GM12878 (cell line): ENCODE data around the gene LEP. TPM values are rescaled to one million over a fixed set of nuclear protein-coding genes. Genes with fewer than 3 reads are reported as not detected.

ENCODE experiments used
- ATAC-seq: fragments of 200-7000 bp; cut with Tn5 transposase; 3 replicates; pipeline ENCODE4 v1.9.1; 2020; ENCODE audit warnings: mild to moderate bottlenecking, moderate library complexity
- BruUV-seq: library from RNA; stranded (reverse); fragments of 400-500 nt; replicated peaks from 2 replicates; lab custom pipeline; 2021; lab: Mats Ljungman, UMichigan
- CTCF ChIA-PET: fragments of 300-600 bp; sonication (Branson Sonifier 250); formaldehyde crosslinking; extraction: SDS; loops from one replicate; lab custom pipeline; 2021; ENCODE audit warnings: inconsistent platforms; lab: Yijun Ruan, JAX
- POLR2A ChIA-PET: fragments of 350-600 bp; formaldehyde crosslinking; extraction: SDS; loops from one replicate; lab custom pipeline; 2021; ENCODE audit warnings: inconsistent platforms; lab: Charles Lee
- RAD21 ChIA-PET: fragments of 300-600 bp; sonication (Branson Sonifier 250); formaldehyde crosslinking; loops from one replicate; lab custom pipeline; 2023; ENCODE audit warnings: antibody characterized with exemption; ENCODE audit not compliant: unreplicated experiment; lab: Charles Lee
- SMC1A ChIA-PET: fragments of 300-600 bp; sonication (Branson Sonifier 250); formaldehyde crosslinking; loops from one replicate; lab custom pipeline; 2023; ENCODE audit not compliant: unreplicated experiment, uncharacterized antibody; lab: Charles Lee
- DNase-seq: peaks from one replicate; pipeline ENCODE4 v3.0.0-alpha.2; 2011; ENCODE audit warnings: low read depth, low spot score
- FAIRE-seq: peaks from 3 replicates; lab custom pipeline; 2011; peaks lifted over from hg19 to GRCh38; lab: Jason Lieb, UNC
- H2AFZ ChIP-seq: 2 replicates; pipeline ENCODE4 v1.6.0; 2011; ENCODE audit warnings: low read depth, low read length, control low read depth; ENCODE audit not compliant: control insufficient read depth
- H3K27ac ChIP-seq: 2 replicates; pipeline ENCODE4 v1.5.1; 2011; ENCODE audit warnings: control low read depth; ENCODE audit not compliant: control insufficient read depth, insufficient read depth
- H3K27me3 ChIP-seq, 2 experiments: replicated peaks in 1 of 2; 2 replicates each; pipeline versions ENCODE4 v1.6.0 to v1.6.1; 2011; ENCODE audit warnings: low read length in 1 of 2; ENCODE audit not compliant: control insufficient read depth in 2 of 2, insufficient read depth in 2 of 2
- H3K36me3 ChIP-seq, 2 experiments: 2 replicates each; pipeline ENCODE4 v1.5.1; 2011; ENCODE audit warnings: low read length in 1 of 2; ENCODE audit not compliant: control insufficient read depth in 2 of 2, insufficient read depth in 2 of 2
- H3K4me1 ChIP-seq: 2 replicates; pipeline ENCODE4 v1.6.1; 2011; ENCODE audit warnings: mild to moderate bottlenecking, low read length, moderate library complexity, mixed read lengths; ENCODE audit not compliant: control insufficient read depth, insufficient read depth
- H3K4me2 ChIP-seq: 2 replicates; pipeline ENCODE4 v1.6.0; 2011; ENCODE audit warnings: control low read depth; ENCODE audit not compliant: control insufficient read depth, insufficient read depth
- H3K4me3 ChIP-seq: fragments of 200-600 bp; sonication (generic); 2 replicates; pipeline ENCODE4 v1.5.1; 2016
- H3K79me2 ChIP-seq: 2 replicates; pipeline ENCODE4 v1.6.0; 2011; ENCODE audit warnings: low read length; ENCODE audit not compliant: control insufficient read depth, insufficient read depth
- H3K9ac ChIP-seq: 2 replicates; pipeline ENCODE4 v1.8.0; 2011; ENCODE audit warnings: low read length, control low read depth, mixed read lengths; ENCODE audit not compliant: control insufficient read depth, insufficient read depth
- H3K9me3 ChIP-seq: replicated peaks from 3 replicates; pipeline ENCODE4 v1.5.1; 2011; ENCODE audit warnings: mild to moderate bottlenecking, low read length; ENCODE audit not compliant: control insufficient read depth, insufficient read depth
- H4K20me1 ChIP-seq: 2 replicates; pipeline ENCODE4 v1.6.0; 2011; ENCODE audit not compliant: control insufficient read depth, insufficient read depth
- ASH2L ChIP-seq: fragments of 300-600, 200-600 bp; sonication (generic); IDR thresholded peaks from 2 replicates; pipeline ENCODE4 v1.6.1; 2017; ENCODE audit warnings: low read depth, mild to moderate bottlenecking, borderline replicate concordance
- BACH1 ChIP-seq: fragments of 450-650 bp; IDR thresholded peaks from 2 replicates; pipeline ENCODE4 v1.6.1; 2017; ENCODE audit warnings: mild to moderate bottlenecking, borderline replicate concordance
- CHD4 ChIP-seq: fragments of 200-600 bp; sonication (generic); IDR thresholded peaks from 2 replicates; pipeline ENCODE4 v1.6.1; 2016; ENCODE audit warnings: mild to moderate bottlenecking
- EGR1 ChIP-seq, 2 experiments: IDR thresholded peaks; 1 replicate in 1 of 2; 2 replicates in 1 of 2; pipeline ENCODE4 v1.6.1; 2011 to 2012; ENCODE audit warnings: low read depth in 2 of 2, low read length in 2 of 2, borderline replicate concordance in 1 of 2, mild to moderate bottlenecking in 1 of 2, moderate library complexity in 1 of 2
- IKZF1 ChIP-seq: fragments of 450-650 bp; conservative IDR thresholded peaks from 2 replicates; pipeline ENCODE4 v1.6.1; 2017; ENCODE audit warnings: antibody characterized with exemption, mild to moderate bottlenecking
- JUND ChIP-seq: IDR thresholded peaks from 2 replicates; pipeline ENCODE4 v1.6.1; 2012; ENCODE audit warnings: low read depth, mild to moderate bottlenecking, low read length, improper control_type of control experiment, moderate library complexity
- PAX5 ChIP-seq: IDR thresholded peaks from 2 replicates; pipeline ENCODE4 v1.6.1; 2011; ENCODE audit warnings: low read depth, low read length, borderline replicate concordance
- TARDBP ChIP-seq: IDR thresholded peaks from 2 replicates; pipeline ENCODE4 v1.6.1; 2016; ENCODE audit warnings: borderline replicate concordance
- YY1 ChIP-seq: IDR thresholded peaks from 2 replicates; pipeline ENCODE4 v1.6.1; 2011; ENCODE audit warnings: low read depth, mild to moderate bottlenecking, low read length
- ZNF622 ChIP-seq: fragments of 450-650 bp; IDR thresholded peaks from 2 replicates; pipeline ENCODE4 v1.6.1; 2017; ENCODE audit warnings: mild to moderate bottlenecking, inconsistent platforms
- WGBS: methylation state at CpG from one replicate; pipeline ENCODE4 v1.1.6; 2016; ENCODE audit warnings: low lambda C conversion rate; ENCODE audit not compliant: insufficient replicate concordance, insufficient coverage; ENCODE audit errors: missing lambda C conversion rate; 5-methylcytosine and 5-hydroxymethylcytosine counted together
- in situ Hi-C: fragments of 300-500 bp; cut with MboI; formaldehyde crosslinking; loops from 9 replicates; pipeline ENCODE4 v1.14.3; 2018; ENCODE audit warnings: mixed read lengths
- intact Hi-C: fragments of 100-400 bp; cut with micrococcal nuclease; formaldehyde crosslinking; loops from one replicate; pipeline ENCODE4 v1.14.2; 2022; ENCODE audit not compliant: unreplicated experiment
- polyA plus RNA-seq, 11 experiments: library from polyadenylated mRNA; depleted of rRNA in 4 of 11; unstranded in 6 of 11; stranded (reverse) in 5 of 11; fragments of >200 nt; fragmentation: Nextera tagmentation in 4 of 11; fragmentation: Illumina TruSeq in 1 of 11; extraction: Ambion mirVana in 4 of 11; extraction: Trizol in 1 of 11; gene quantifications; 1 replicate in 1 of 11; 2 replicates in 10 of 11; pipeline versions ENCODE4 v1.2.1 to v1.2.3, GENCODE V29; 2011 to 2016; ENCODE audit warnings: inconsistent platforms in 2 of 11, missing spikeins in 2 of 11, low read depth in 1 of 11
- total RNA-seq, 4 experiments: library from RNA; depleted of rRNA in 3 of 4; stranded (reverse); fragments of >200 nt in 3 of 4; fragmentation: Illumina TruSeq in 1 of 4; extraction: Trizol in 1 of 4; gene quantifications; 2 replicates each; pipeline versions ENCODE4 v1.2.1 to v1.2.3, GENCODE V29; 2013 to 2021

The LEP gene
- total and polyA plus RNA-seq, 10 of the 15 experiments (the other 5 are each of a cell fraction or from before 2014, with no cell fraction given) = not detected

GRCh38 chr7:128278366-128278765 lies 37.3 kb downstream of the LEP start:
- Histone ChIP-seq H4K20me1 (no peaks in the 10 kb centered on the region), H3K4me2 (no peak overlapping the region), H3K36me3 (no peaks in the 10 kb centered on the region), H3K27ac (no peak overlapping the region), H3K9ac (no peak overlapping the region), H3K9me3 (peaks cover 2% of the 10 kb centered on the region; the same call in 1 of the 3 replicates), H3K79me2 (no peaks in the 10 kb centered on the region), H3K4me3 (no peak overlapping the region), H3K4me1 (no peaks in the 10 kb centered on the region), H2AFZ (no peak overlapping the region), H3K27me3 (no peaks in the 10 kb centered on the region)
- CTCF ChIA-PET = no interaction called here
- 81% methylated on average over 1 of the region's 1 CpG for WGBS
- POLR2A ChIA-PET = no interaction called here
- no TSS peak for BruUV-seq
- intact Hi-C loops (no loop called here), in situ Hi-C loops (no loop called here)
- RAD21 ChIA-PET = no interaction called here
- ATAC-seq = no peak
- SMC1A ChIA-PET = no interaction called here
- FAIRE-seq = no peak
- no peak for TF ChIP-seq CHD4
- no peak for TF ChIP-seq PAX5
- TF ChIP-seq YY1 = no peak
- TF ChIP-seq TARDBP = no peak
- no peak for TF ChIP-seq BACH1
- TF ChIP-seq EGR1 (IDR thresholded peaks at IDR 0.05; ENCODE audit: borderline replicate concordance in 1 of 2, low read depth in 2 of 2, low read length in 2 of 2) = no peak
- TF ChIP-seq ASH2L = no peak
- no peak for TF ChIP-seq IKZF1
- TF ChIP-seq ZNF622 = no peak
- no peak for TF ChIP-seq JUND
- DNase-seq = no peak
